ENCODE data around the gene CDH13. TPM values are rescaled to one million over a fixed set of nuclear protein-coding genes. Genes with fewer than 3 reads are reported as not detected.

The CDH13 gene
- total and polyA plus RNA-seq, 2 of the 8 experiments (the other 6 are each of a cell fraction or from before 2014, with no cell fraction given), result 2.3 to 2.4 TPM

- Histone ChIP-seq H2AK5ac (ENCODE audit: low read depth, low read length) (no peak overlapping the region), H3K9ac (replicated peaks in 1 of 4; ENCODE audit: extremely low read depth in 1 of 4, low read depth in 3 of 4, low read length in 3 of 4) (no peak overlapping the region), H3K18ac (ENCODE audit: extremely low read depth, low read length) (no peak overlapping the region), H4K5ac (ENCODE audit: insufficient read length, low read depth, low read length) (no peak overlapping the region), H3K4me1 (replicated peaks in 1 of 4; ENCODE audit: control insufficient read depth in 3 of 4, insufficient read depth in 4 of 4, low read length in 3 of 4) (peaks cover 0 to 3% (median under 1%) of the 10 kb centered on the region in 4 experiments; a peak in 1 of 7 replicates), H3K27me3 (replicated peaks in 1 of 4; ENCODE audit: control insufficient read depth in 3 of 4, extremely low read depth in 1 of 4, insufficient read depth in 3 of 4, low read length in 3 of 4) (no peaks in the 10 kb centered on the region), H2AFZ (ENCODE audit: low read length) (no peak overlapping the region), H4K20me1 (replicated peaks in 1 of 2; ENCODE audit: control insufficient read depth in 1 of 2, insufficient read depth in 2 of 2, low read length in 2 of 2) (no peaks in the 10 kb centered on the region), H2BK5ac (ENCODE audit: low read depth, low read length) (no peak overlapping the region), H3K79me1 (ENCODE audit: low read depth, low read length) (no peaks in the 10 kb centered on the region), H3K4me3 (ENCODE audit: extremely low read depth in 1 of 4, insufficient read depth in 2 of 4, low read depth in 3 of 4, low read length in 4 of 4) (no peak overlapping the region), H3K4me2 (ENCODE audit: insufficient read depth in 1 of 2, low read depth in 2 of 2, low read length in 2 of 2) (no peak overlapping the region), H2BK12ac (ENCODE audit: low read depth, low read length) (no peak overlapping the region), H3K9me3 (ENCODE audit: insufficient read depth in 2 of 2, low read depth in 1 of 2, low read length in 1 of 2) (no peaks in the 10 kb centered on the region), H3K4ac (replicated peaks; ENCODE audit: insufficient read length, low read depth, low read length) (no peak overlapping the region), H3K23me2 (ENCODE audit: low read depth, low read length) (no peaks in the 10 kb centered on the region), H2BK15ac (ENCODE audit: low read length) (no peak overlapping the region), H4K91ac (replicated peaks; ENCODE audit: insufficient read length, low read length) (no peak overlapping the region), H3K79me2 (ENCODE audit: control insufficient read depth in 1 of 2, insufficient read depth in 2 of 2, low read length in 2 of 2) (no peaks in the 10 kb centered on the region), H3K36me3 (ENCODE audit: control insufficient read depth in 2 of 4, insufficient read depth in 4 of 4, low read length in 3 of 4) (no peaks in the 10 kb centered on the region), H3K14ac (ENCODE audit: insufficient read length) (no peak overlapping the region), H2BK20ac (ENCODE audit: low read length) (no peak overlapping the region), H3K23ac (ENCODE audit: insufficient read length) (no peak overlapping the region), H4K8ac (ENCODE audit: extremely low read depth, insufficient read depth, low read length) (no peak overlapping the region), H3K56ac (replicated peaks; ENCODE audit: insufficient read length, low read depth, low read length) (no peak overlapping the region), H3K27ac (ENCODE audit: low read depth, low read length) (no peak overlapping the region), H2BK120ac (replicated peaks; ENCODE audit: low read depth, low read length) (no peak overlapping the region)
- WGBS, 2 experiments (ENCODE audit: extremely low coverage in 1 of 2, insufficient coverage in 1 of 2, insufficient read length in 1 of 2, insufficient replicate concordance in 2 of 2, low coverage in 1 of 2, low lambda C conversion rate in 2 of 2, missing lambda C conversion rate in 1 of 2), result 79% methylated on average over 3 of the region's 3 CpGs; no CpG with 5 or more reads in 1 of the 2 experiments
- CTCF ChIA-PET (ENCODE audit: partially characterized antibody), result interaction anchor here (0.6 kb wide), 1 partner anchor 251 kb away, joined by 3 read pairs; no protein-coding TSS in a partner anchor
- no peak for FAIRE-seq
- POLR2A ChIA-PET (ENCODE audit: partially characterized antibody), result no interaction called here
- DNase-seq (ENCODE audit: low read depth in 1 of 2, low spot score in 2 of 2), result no peak
- TF ChIP-seq CBX5 (IDR thresholded peaks at IDR 0.05; ENCODE audit: low read depth, low read length), result no peak
- TF ChIP-seq BACH1 (IDR thresholded peaks at IDR 0.05; ENCODE audit: low read length), result no peak
- no peak for TF ChIP-seq TEAD4 (IDR thresholded peaks at IDR 0.05; ENCODE audit: low read depth, low read length)
- no peak for TF ChIP-seq FOSL1 (IDR thresholded peaks at IDR 0.05; ENCODE audit: insufficient read depth, low read depth, low read length)
- no peak for TF ChIP-seq MAX (IDR thresholded peaks at IDR 0.05)
- no peak for TF ChIP-seq EGR1 (IDR thresholded peaks at IDR 0.05; ENCODE audit: borderline replicate concordance, low read depth, low read length)
- no peak for TF ChIP-seq SP1 (IDR thresholded peaks at IDR 0.05; ENCODE audit: low read depth, low read length)
- no peak for TF ChIP-seq RAD21 (IDR thresholded peaks at IDR 0.05 in 1 of 2, conservative IDR thresholded peaks at IDR 0.05 in 1 of 2; ENCODE audit: low read depth in 2 of 2, low read length in 2 of 2)
- TF ChIP-seq RBBP5 (IDR thresholded peaks at IDR 0.05; ENCODE audit: borderline replicate concordance, low read depth, low read length), result no peak
- no peak for TF ChIP-seq KDM1A (IDR thresholded peaks at IDR 0.05; ENCODE audit: borderline replicate concordance, low read length)
Measured at GRCh38 chr16:82891918-82892317, 265.1 kb downstream of the CDH13 start.
